ENCODE results near the gene SMAP2.

GRCh38 chr1:40389871-40390560, 16.5 kb downstream of the SMAP2 start:
- TF ChIP-seq CTCF (optimal IDR thresholded peaks at IDR 0.05 in 1 of 3, IDR thresholded peaks at IDR 0.05 in 1 of 3, conservative IDR thresholded peaks at IDR 0.05 in 1 of 3; ENCODE audit: extremely low read depth in 1 of 3, insufficient read depth in 2 of 3, low read length in 3 of 3) (no peak), EZH2 (IDR thresholded peaks at IDR 0.05; ENCODE audit: low read length) (no peak)

Measured in keratinocyte (primary cell).